ENCODE data around the gene BTBD6.

The BTBD6 gene

GRCh38 chr14:105206873-105207272, 41.5 kb upstream of the BTBD6 start:
- DNase-seq (ENCODE audit: insufficient read length, low spot score) (no peak), FAIRE-seq (no peak)
- TF ChIP-seq CTCF (IDR thresholded peaks at IDR 0.05; ENCODE audit: insufficient read depth, missing control alignments): no peak

- FAIRE-seq (no peak), DNase-seq (ENCODE audit: insufficient read length, low spot score) (no peak)
- TF ChIP-seq CTCF (IDR thresholded peaks at IDR 0.05; ENCODE audit: insufficient read depth, missing control alignments): no peak
Measured at GRCh38 chr14:105207460-105207901, 40.9 kb upstream of the BTBD6 start.

GRCh38 chr14:105207996-105208737, 40.2 kb upstream of the BTBD6 start:
- DNase-seq (ENCODE audit: insufficient read length, low spot score): no peak
- TF ChIP-seq CTCF (IDR thresholded peaks at IDR 0.05; ENCODE audit: insufficient read depth, missing control alignments): no peak
- FAIRE-seq: no peak

GRCh38 chr14:105208738-105209075, 39.6 kb upstream of the BTBD6 start:
- no peak for DNase-seq (ENCODE audit: insufficient read length, low spot score)
- FAIRE-seq: no peak
- TF ChIP-seq CTCF (IDR thresholded peaks at IDR 0.05; ENCODE audit: insufficient read depth, missing control alignments): no peak

GRCh38 chr14:105209091-105209490, 39.2 kb upstream of the BTBD6 start:
- DNase-seq (ENCODE audit: insufficient read length, low spot score): no peak
- no peak for FAIRE-seq
- no peak for TF ChIP-seq CTCF (IDR thresholded peaks at IDR 0.05; ENCODE audit: insufficient read depth, missing control alignments)

- no peak for FAIRE-seq
- DNase-seq (ENCODE audit: insufficient read length, low spot score): no peak
- TF ChIP-seq CTCF (IDR thresholded peaks at IDR 0.05; ENCODE audit: insufficient read depth, missing control alignments): no peak
Measured at GRCh38 chr14:105209646-105210045, 38.7 kb upstream of the BTBD6 start.

GRCh38 chr14:105210266-105211025, 37.9 kb upstream of the BTBD6 start:
- no peak for DNase-seq (ENCODE audit: insufficient read length, low spot score)
- no peak for FAIRE-seq
- TF ChIP-seq CTCF (IDR thresholded peaks at IDR 0.05; ENCODE audit: insufficient read depth, missing control alignments): no peak
